ENCODE measurements around the gene MPV17L2.

The MPV17L2 gene

GRCh38 chr19:18191640-18192062 lies 1.4 kb upstream of the MPV17L2 start:
- peak overlapping the region; percentile 71; the same call in 1 of the 2 replicates for H3K4me3 ChIP-seq (ENCODE audit: low read depth, low read length)
- no peak for TF ChIP-seq CTCF (IDR thresholded peaks at IDR 0.05; ENCODE audit: insufficient read depth, low read depth, low read length, missing control alignments)
- no peak for DNase-seq (ENCODE audit: low read depth)

DNA sequence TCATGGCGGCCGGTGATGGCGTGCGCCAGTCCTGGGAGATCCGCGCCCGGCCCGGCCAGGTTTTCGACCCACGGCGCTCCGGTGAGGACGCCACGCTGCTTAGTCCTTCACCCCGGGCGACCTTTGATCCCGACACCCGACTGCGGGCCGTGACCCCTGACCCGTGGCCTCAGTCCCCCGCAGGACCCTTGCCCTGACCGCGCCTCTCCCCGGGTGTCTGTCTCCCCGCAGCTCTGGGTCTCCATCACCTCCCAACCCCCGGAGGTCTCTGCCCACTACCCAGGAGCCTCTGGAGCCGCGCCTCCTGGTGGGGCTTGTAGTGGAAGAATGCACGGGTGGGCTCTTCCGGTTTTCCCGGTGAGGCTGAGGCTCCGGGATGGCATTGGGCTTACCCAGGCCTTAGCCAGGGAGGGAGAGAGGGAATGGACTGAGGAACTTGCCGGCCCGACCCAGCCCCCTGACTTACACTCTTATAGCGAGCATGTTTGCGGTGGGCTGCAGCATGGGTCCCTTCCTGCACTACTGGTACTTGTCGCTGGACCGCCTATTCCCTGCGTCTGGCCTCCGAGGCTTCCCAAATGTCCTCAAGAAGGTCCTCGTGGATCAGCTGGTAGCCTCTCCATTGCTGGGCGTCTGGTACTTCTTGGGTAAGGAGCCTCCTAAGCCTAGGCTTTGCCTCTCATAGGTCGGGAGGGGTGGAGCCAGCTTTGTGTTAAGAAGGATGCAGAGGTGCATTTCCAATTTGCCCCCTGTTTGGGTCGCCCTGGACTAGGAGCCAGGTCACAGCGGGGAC lies 566 bp downstream of the MPV17L2 start:
- TF ChIP-seq CTCF (IDR thresholded peaks at IDR 0.05; ENCODE audit: insufficient read depth, low read depth, low read length, missing control alignments), result no peak
- DNase-seq (ENCODE audit: low read depth), result no peak
- peak overlapping the region; percentile 58 for H3K4me3 ChIP-seq (ENCODE audit: low read depth, low read length)

DNA sequence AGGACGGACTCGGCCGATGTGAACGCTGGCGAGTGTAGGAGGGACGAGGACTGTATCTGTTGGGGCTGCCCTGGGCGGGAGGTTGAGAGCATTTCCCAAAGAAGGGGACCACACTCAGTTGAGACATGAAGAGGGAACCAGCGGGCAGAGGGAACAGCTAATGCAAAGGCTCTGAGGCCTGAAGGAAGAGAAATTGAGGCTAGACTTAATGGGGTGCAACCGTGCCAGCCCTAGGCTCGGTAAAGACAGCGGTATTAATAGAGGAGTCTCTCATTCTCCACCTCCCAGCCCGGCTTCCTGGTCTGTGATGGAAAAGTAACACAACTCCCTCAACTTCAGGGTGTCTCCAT lies 1.1 kb downstream of the MPV17L2 start:
- TF ChIP-seq CTCF (IDR thresholded peaks at IDR 0.05; ENCODE audit: insufficient read depth, low read depth, low read length, missing control alignments), result no peak
- no peak for DNase-seq (ENCODE audit: low read depth)
- H3K4me3 ChIP-seq (ENCODE audit: low read depth, low read length), result peak overlapping the region; percentile 58

- peak; percentile 60 for DNase-seq (ENCODE audit: low read depth)
- TF ChIP-seq CTCF (IDR thresholded peaks at IDR 0.05; ENCODE audit: insufficient read depth, low read depth, low read length, missing control alignments), result no peak
- H3K4me3 ChIP-seq (ENCODE audit: low read depth, low read length), result peak overlapping the region; percentile 58
Observed at GRCh38 chr19:18194554-18195238, 1.7 kb downstream of the MPV17L2 start.

DNA sequence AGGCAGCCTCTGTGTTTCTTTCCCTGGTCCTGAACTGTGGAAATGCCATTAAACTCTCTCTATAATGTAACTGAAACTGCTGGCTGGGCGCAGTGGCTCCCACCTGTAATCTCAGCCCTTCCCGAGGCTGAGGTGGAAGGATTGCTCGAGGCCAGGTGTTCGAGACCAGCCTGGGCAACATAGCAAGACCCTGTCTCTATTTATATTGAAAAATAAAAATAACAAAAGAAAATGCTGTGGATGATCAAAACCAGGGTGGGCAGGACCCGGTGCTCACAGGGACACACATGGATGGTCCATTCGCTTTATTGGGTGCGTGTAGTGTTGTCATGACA lies 3.5 kb downstream of the MPV17L2 start:
- TF ChIP-seq CTCF (IDR thresholded peaks at IDR 0.05; ENCODE audit: insufficient read depth, low read depth, low read length, missing control alignments), result no peak
- H3K4me3 ChIP-seq (ENCODE audit: low read depth, low read length), result no peak overlapping the region
- DNase-seq (ENCODE audit: low read depth), result no peak

GRCh38 chr19:18197306-18197705 lies 4.3 kb downstream of the MPV17L2 start:
- TF ChIP-seq CTCF (IDR thresholded peaks at IDR 0.05; ENCODE audit: insufficient read depth, low read depth, low read length, missing control alignments), result no peak
- DNase-seq (ENCODE audit: low read depth), result no peak
- no peak overlapping the region for H3K4me3 ChIP-seq (ENCODE audit: low read depth, low read length)

Measured in GM12865 (cell line).